Measurements from ENCODE around the gene TBCEL.
A peak's percentile ranks its signal among the peaks of the same experiment; 100 is the strongest.

The TBCEL gene

GRCh38 chr11:121067962-121068647 is 44.2 kb downstream of the TBCEL start:
- no peak overlapping the region for H2AK5ac ChIP-seq (ENCODE audit: low read length)
- no peak overlapping the region for H3K4ac ChIP-seq (ENCODE audit: low read depth, low read length)
- no peaks in the 10 kb centered on the region for H3K79me1 ChIP-seq (ENCODE audit: low read length)
- no peak overlapping the region for H4K8ac ChIP-seq (ENCODE audit: low read depth, low read length)
- no peaks in the 10 kb centered on the region for H3K27me3 ChIP-seq (ENCODE audit: insufficient read depth, low read length, poor library complexity)
- H2BK120ac ChIP-seq (ENCODE audit: low read depth, low read length): no peak overlapping the region
- no peak overlapping the region for H3K23ac ChIP-seq (ENCODE audit: low read length)
- H3K56ac ChIP-seq (ENCODE audit: low read length): no peak overlapping the region
- H2BK5ac ChIP-seq (ENCODE audit: low read length): no peak overlapping the region
- H3K4me2 ChIP-seq (ENCODE audit: low read length): no peak overlapping the region
- no peaks in the 10 kb centered on the region for H3K36me3 ChIP-seq (ENCODE audit: control insufficient read depth, insufficient read depth, low read length)
- H3K4me3 ChIP-seq (ENCODE audit: low read length): no peak overlapping the region
- no peaks in the 10 kb centered on the region for H3K4me1 ChIP-seq (ENCODE audit: control insufficient read depth, low read depth, low read length)
- H3K9ac ChIP-seq (ENCODE audit: low read length): no peak overlapping the region
- H4K5ac ChIP-seq (ENCODE audit: low read length): no peak overlapping the region
- DNase-seq: no peak
- WGBS (ENCODE audit: extremely low coverage, insufficient coverage, low lambda C conversion rate): no CpG with 5 or more reads among the region's 6 CpGs
- no peaks in the 10 kb centered on the region for H3K79me2 ChIP-seq (ENCODE audit: control insufficient read depth, insufficient read depth, low read length)
- no peak overlapping the region for H3K27ac ChIP-seq (ENCODE audit: low read depth, low read length)
- no peak overlapping the region for H2BK15ac ChIP-seq (replicated peaks; ENCODE audit: low read depth)
- H3K18ac ChIP-seq (ENCODE audit: low read length): no peak overlapping the region

GRCh38 chr11:121068787-121069186 is 44.9 kb downstream of the TBCEL start:
- Histone ChIP-seq H3K36me3 (ENCODE audit: control insufficient read depth, insufficient read depth, low read length) (no peaks in the 10 kb centered on the region), H3K27ac (ENCODE audit: low read depth, low read length) (no peak overlapping the region), H3K23ac (ENCODE audit: low read length) (no peak overlapping the region), H4K8ac (ENCODE audit: low read depth, low read length) (no peak overlapping the region), H3K79me2 (ENCODE audit: control insufficient read depth, insufficient read depth, low read length) (no peaks in the 10 kb centered on the region), H3K56ac (ENCODE audit: low read length) (no peak overlapping the region), H3K4me1 (ENCODE audit: control insufficient read depth, low read depth, low read length) (no peaks in the 10 kb centered on the region), H2BK15ac (replicated peaks; ENCODE audit: low read depth) (no peak overlapping the region), H3K4ac (ENCODE audit: low read depth, low read length) (no peak overlapping the region), H3K4me3 (ENCODE audit: low read length) (no peak overlapping the region), H2BK120ac (ENCODE audit: low read depth, low read length) (no peak overlapping the region), H3K9ac (ENCODE audit: low read length) (no peak overlapping the region), H3K4me2 (ENCODE audit: low read length) (no peak overlapping the region), H2AK5ac (ENCODE audit: low read length) (no peak overlapping the region), H4K5ac (ENCODE audit: low read length) (no peak overlapping the region), H2BK5ac (ENCODE audit: low read length) (no peak overlapping the region), H3K27me3 (ENCODE audit: insufficient read depth, low read length, poor library complexity) (no peaks in the 10 kb centered on the region), H3K18ac (ENCODE audit: low read length) (no peak overlapping the region), H3K79me1 (ENCODE audit: low read length) (no peaks in the 10 kb centered on the region)
- WGBS (ENCODE audit: extremely low coverage, insufficient coverage, low lambda C conversion rate): no CpG with 5 or more reads among the region's 6 CpGs
- DNase-seq: no peak

DNA sequence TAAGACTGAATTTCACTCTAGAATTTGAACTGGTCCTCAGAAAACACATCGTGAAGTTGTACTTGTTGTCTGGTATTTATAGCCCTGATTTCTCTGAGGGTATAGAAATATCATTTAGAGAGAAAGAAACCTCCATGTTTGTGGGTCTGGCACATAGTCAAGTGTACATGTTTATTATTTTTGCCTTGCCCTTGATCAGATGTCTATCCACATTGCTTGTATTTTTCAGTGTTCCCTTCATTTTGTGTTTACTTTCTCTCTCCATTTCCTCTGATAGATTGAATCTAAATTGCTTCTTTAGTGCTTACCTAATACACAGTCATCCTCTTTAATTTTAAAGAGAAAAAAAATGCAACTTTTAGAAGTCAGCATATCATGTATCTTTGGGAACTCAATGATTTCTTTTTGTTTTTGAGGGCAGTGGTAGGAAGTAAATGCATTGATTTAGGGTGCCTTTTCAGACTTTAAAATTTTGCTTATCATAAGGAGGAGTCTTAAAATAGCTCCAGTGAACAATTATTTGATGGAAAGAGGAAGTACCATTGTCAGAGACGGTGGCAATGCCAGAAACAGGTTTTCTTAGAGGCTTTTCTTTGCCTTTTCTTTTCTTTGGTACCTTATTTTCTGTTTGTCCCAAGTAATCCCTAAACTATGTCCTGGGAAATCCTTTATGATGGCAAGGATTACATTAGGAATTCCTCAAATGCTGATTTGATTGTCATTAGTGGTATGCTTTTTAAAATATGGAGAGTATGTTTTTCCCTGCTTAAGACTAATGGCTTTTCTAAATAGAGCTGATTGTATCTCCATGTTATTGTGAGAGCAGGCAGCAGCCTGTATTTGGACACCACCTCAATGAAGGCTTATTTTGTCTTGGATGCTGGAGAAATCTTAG is 47.3 kb downstream of the TBCEL start:
- Histone ChIP-seq H2AK5ac (ENCODE audit: low read length) (no peak overlapping the region), H2BK15ac (replicated peaks; ENCODE audit: low read depth) (no peak overlapping the region), H3K4me3 (ENCODE audit: low read length) (no peak overlapping the region), H4K5ac (ENCODE audit: low read length) (no peak overlapping the region), H3K27me3 (ENCODE audit: insufficient read depth, low read length, poor library complexity) (no peaks in the 10 kb centered on the region), H3K9ac (ENCODE audit: low read length) (no peak overlapping the region), H3K27ac (ENCODE audit: low read depth, low read length) (no peak overlapping the region), H2BK120ac (ENCODE audit: low read depth, low read length) (no peak overlapping the region), H4K8ac (ENCODE audit: low read depth, low read length) (no peak overlapping the region), H3K4me1 (ENCODE audit: control insufficient read depth, low read depth, low read length) (no peaks in the 10 kb centered on the region), H3K18ac (ENCODE audit: low read length) (no peak overlapping the region), H3K36me3 (ENCODE audit: control insufficient read depth, insufficient read depth, low read length) (no peaks in the 10 kb centered on the region), H2BK5ac (ENCODE audit: low read length) (no peak overlapping the region), H3K79me2 (ENCODE audit: control insufficient read depth, insufficient read depth, low read length) (no peaks in the 10 kb centered on the region), H3K4ac (ENCODE audit: low read depth, low read length) (no peak overlapping the region), H3K23ac (ENCODE audit: low read length) (no peak overlapping the region), H3K56ac (ENCODE audit: low read length) (no peak overlapping the region), H3K4me2 (ENCODE audit: low read length) (no peak overlapping the region), H3K79me1 (ENCODE audit: low read length) (no peaks in the 10 kb centered on the region)
- no CpG with 5 or more reads among the region's 2 CpGs for WGBS (ENCODE audit: extremely low coverage, insufficient coverage, low lambda C conversion rate)
- DNase-seq: no peak

- WGBS (ENCODE audit: extremely low coverage, insufficient coverage, low lambda C conversion rate): no CpG with 5 or more reads among the region's 5 CpGs
- Histone ChIP-seq H4K8ac (ENCODE audit: low read depth, low read length) (no peak overlapping the region), H3K23ac (ENCODE audit: low read length) (no peak overlapping the region), H3K4me1 (ENCODE audit: control insufficient read depth, low read depth, low read length) (no peaks in the 10 kb centered on the region), H4K5ac (ENCODE audit: low read length) (no peak overlapping the region), H2BK120ac (ENCODE audit: low read depth, low read length) (no peak overlapping the region), H2BK5ac (ENCODE audit: low read length) (no peak overlapping the region), H3K27ac (ENCODE audit: low read depth, low read length) (no peak overlapping the region), H3K4me2 (ENCODE audit: low read length) (no peak overlapping the region), H3K18ac (ENCODE audit: low read length) (peak overlapping the region; percentile 22), H3K36me3 (ENCODE audit: control insufficient read depth, insufficient read depth, low read length) (no peaks in the 10 kb centered on the region), H3K79me1 (ENCODE audit: low read length) (no peaks in the 10 kb centered on the region), H3K4me3 (ENCODE audit: low read length) (no peak overlapping the region), H3K9ac (ENCODE audit: low read length) (no peak overlapping the region), H2AK5ac (ENCODE audit: low read length) (no peak overlapping the region), H2BK15ac (replicated peaks; ENCODE audit: low read depth) (no peak overlapping the region), H3K4ac (ENCODE audit: low read depth, low read length) (no peak overlapping the region), H3K79me2 (ENCODE audit: control insufficient read depth, insufficient read depth, low read length) (no peaks in the 10 kb centered on the region), H3K56ac (ENCODE audit: low read length) (no peak overlapping the region), H3K27me3 (ENCODE audit: insufficient read depth, low read length, poor library complexity) (no peaks in the 10 kb centered on the region)
- peak; percentile 41 for DNase-seq
Observed at GRCh38 chr11:121071846-121072450, 48.0 kb downstream of the TBCEL start.

GRCh38 chr11:121081321-121081720 is 57.4 kb downstream of the TBCEL start:
- Histone ChIP-seq H3K4ac (ENCODE audit: low read depth, low read length) (no peak overlapping the region), H3K18ac (ENCODE audit: low read length) (no peak overlapping the region), H2BK15ac (replicated peaks; ENCODE audit: low read depth) (no peak overlapping the region), H3K4me2 (ENCODE audit: low read length) (no peak overlapping the region), H3K27me3 (ENCODE audit: insufficient read depth, low read length, poor library complexity) (no peaks in the 10 kb centered on the region), H3K27ac (ENCODE audit: low read depth, low read length) (no peak overlapping the region), H3K23ac (ENCODE audit: low read length) (no peak overlapping the region), H2BK120ac (ENCODE audit: low read depth, low read length) (no peak overlapping the region), H3K4me3 (ENCODE audit: low read length) (no peak overlapping the region), H4K5ac (ENCODE audit: low read length) (no peak overlapping the region), H3K79me2 (ENCODE audit: control insufficient read depth, insufficient read depth, low read length) (no peaks in the 10 kb centered on the region), H3K9ac (ENCODE audit: low read length) (no peak overlapping the region), H4K8ac (ENCODE audit: low read depth, low read length) (no peak overlapping the region), H3K56ac (ENCODE audit: low read length) (no peak overlapping the region), H2AK5ac (ENCODE audit: low read length) (no peak overlapping the region), H3K36me3 (ENCODE audit: control insufficient read depth, insufficient read depth, low read length) (no peaks in the 10 kb centered on the region), H3K4me1 (ENCODE audit: control insufficient read depth, low read depth, low read length) (no peaks in the 10 kb centered on the region), H2BK5ac (ENCODE audit: low read length) (no peak overlapping the region), H3K79me1 (ENCODE audit: low read length) (no peaks in the 10 kb centered on the region)
- no peak for DNase-seq
- no CpG with 5 or more reads among the region's 3 CpGs for WGBS (ENCODE audit: extremely low coverage, insufficient coverage, low lambda C conversion rate)
